ENCODE results near the gene CCNK. TPM values are rescaled to one million over a fixed set of nuclear protein-coding genes. Genes with fewer than 3 reads are reported as not detected.

The CCNK gene
- total and polyA plus RNA-seq, 2 of the 13 experiments (the other 11 are each of a cell fraction or from before 2014, with no cell fraction given), result 4.9 to 9.7 TPM

- FAIRE-seq (no peak), ATAC-seq (no peak), DNase-seq (ENCODE audit: low spot score) (no peak)
- Histone ChIP-seq H3K36me3 (replicated peaks in 1 of 2; ENCODE audit: control insufficient read depth in 1 of 2, insufficient read depth in 2 of 2, low read length in 2 of 2) (peaks cover 16 to 47% of the 10 kb centered on the region in 2 experiments; a peak in 4 of 5 replicates), H3K27me3 (ENCODE audit: control insufficient read depth in 1 of 2, insufficient read depth in 2 of 2, low read length in 2 of 2) (no peaks in the 10 kb centered on the region), H4K20me1 (ENCODE audit: insufficient read depth, low read length) (peaks cover 28% of the 10 kb centered on the region; the same call in 1 of the 2 replicates), H3K4me3 (replicated peaks in 1 of 3; ENCODE audit: insufficient read depth in 1 of 3, low read depth in 2 of 3, low read length in 3 of 3) (no peak overlapping the region), H3K4me2 (ENCODE audit: low read depth, low read length) (no peak overlapping the region), H3K79me2 (ENCODE audit: insufficient read depth, low read length) (no peaks in the 10 kb centered on the region), H3K4me1 (ENCODE audit: insufficient read depth, low read length) (no peaks in the 10 kb centered on the region), H3K9ac (ENCODE audit: insufficient read depth, low read depth, low read length) (no peak overlapping the region), H2AFZ (ENCODE audit: low read length) (no peak overlapping the region), H3K27ac (ENCODE audit: extremely low read length, insufficient read depth, low read length) (no peak overlapping the region), H3K9me3 (ENCODE audit: low read length) (no peaks in the 10 kb centered on the region)
- TF ChIP-seq ZBTB14 (CRISPR knock-in tag; IDR thresholded peaks at IDR 0.05) (no peak), ATF1 (CRISPR knock-in tag; IDR thresholded peaks at IDR 0.05) (no peak), ZSCAN30 (CRISPR knock-in tag; IDR thresholded peaks at IDR 0.05) (no peak), ARNT2 (CRISPR knock-in tag; IDR thresholded peaks at IDR 0.05; ENCODE audit: low read depth) (no peak), RBM22 (optimal IDR thresholded peaks at IDR 0.05; ENCODE audit: low read length) (peak; percentile 37), GATA4 (IDR thresholded peaks at IDR 0.05; ENCODE audit: borderline replicate concordance, low read depth) (no peak), AGO2 (optimal IDR thresholded peaks at IDR 0.05; ENCODE audit: low read depth, low read length) (peak; percentile 1)
- in situ Hi-C loops (cut with HindIII; ENCODE audit: extremely low pct_ligation_motif_present, low pct_unique_long_range_greater_than_20kb) (no loop called here), intact Hi-C loops (cut with micrococcal nuclease; ENCODE audit: unreplicated experiment) (no loop called here)
- POLR2A ChIA-PET, result no interaction called here
- WGBS (ENCODE audit: low lambda C conversion rate), result 90% methylated on average over 4 of the region's 20 CpGs
- CTCF ChIA-PET (ENCODE audit: low intra/inter-chr PET ratio, low total read pairs), result no interaction called here
- BruUV-seq (replicated peaks), result no TSS peak
These were observed 33.5 kb downstream of the CCNK start for GRCh38 chr14:99514552-99515300.

Measured in HepG2 (cell line).